Central memory CD8-positive, alpha-beta T cell (primary cell): ENCODE measurements around the gene FSIP1.

Source experiments
- ATAC-seq: fragments of 150-1000 bp; cut with Tn5 transposase; replicated peaks from 2 replicates; pipeline ENCODE4 v1.10.0; 2022; ENCODE audit warnings: mild to moderate bottlenecking, moderate FRiP score, moderate number of reproducible peaks; ENCODE audit not compliant: poor library complexity, severe bottlenecking; ENCODE audit errors: extremely low read depth
- DNase-seq, 2 donors: peaks; one replicate each; pipeline ENCODE4 v3.0.0; 2021; ENCODE audit warnings: low spot score in 2 of 2
- H3K27ac Mint-ChIP-seq: one replicate; pipeline ENCODE4 v1.8.0; 2022; ENCODE audit warnings: low read depth, mild to moderate bottlenecking, moderate library complexity, mixed read lengths
- H3K27me3 Mint-ChIP-seq: one replicate; pipeline ENCODE4 v1.8.0; 2022; ENCODE audit warnings: mixed read lengths
- H3K36me3 Mint-ChIP-seq: one replicate; pipeline ENCODE4 v1.8.0; 2022; ENCODE audit warnings: mild to moderate bottlenecking, moderate library complexity, mixed read lengths; ENCODE audit not compliant: insufficient read depth
- H3K4me1 Mint-ChIP-seq: one replicate; pipeline ENCODE4 v1.8.0; 2022; ENCODE audit warnings: mixed read lengths
- H3K4me3 Mint-ChIP-seq: one replicate; pipeline ENCODE4 v1.8.0; 2022; ENCODE audit warnings: mild to moderate bottlenecking, moderate library complexity, mixed read lengths
- H3K9me3 Mint-ChIP-seq: one replicate; pipeline ENCODE4 v1.8.0; 2022; ENCODE audit warnings: mixed read lengths

The FSIP1 gene

GRCh38 chr15:39658740-39659139, 123.9 kb downstream of the FSIP1 start:
- no peak for DNase-seq
- Mint-ChIP-seq H3K4me3 (no peak overlapping the region), H3K27me3 (no peaks in the 10 kb centered on the region), H3K27ac (no peak overlapping the region), H3K36me3 (no peaks in the 10 kb centered on the region), H3K9me3 (no peaks in the 10 kb centered on the region), H3K4me1 (no peaks in the 10 kb centered on the region)
- ATAC-seq: no peak

DNA sequence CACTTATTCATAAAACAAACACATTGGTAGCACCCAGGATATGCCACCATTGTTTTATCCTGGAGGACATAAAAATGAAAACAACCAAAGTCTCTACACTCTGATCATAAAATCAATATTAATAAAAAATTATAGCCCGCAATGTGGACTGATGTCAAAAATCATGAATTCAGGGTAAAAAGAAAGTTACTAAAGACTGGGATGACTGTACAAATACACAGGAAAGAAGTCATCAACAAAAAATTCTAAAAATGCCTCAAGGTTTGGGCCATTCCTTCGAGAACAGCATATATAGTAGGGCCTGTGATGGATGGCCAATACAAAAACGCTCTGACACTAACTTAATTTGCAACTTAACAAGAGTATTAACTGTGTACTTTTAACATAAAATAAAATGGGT, 125.0 kb downstream of the FSIP1 start:
- ATAC-seq: no peak
- DNase-seq: no peak
- Mint-ChIP-seq H3K4me3 (no peak overlapping the region), H3K4me1 (no peaks in the 10 kb centered on the region), H3K27me3 (no peaks in the 10 kb centered on the region), H3K9me3 (no peaks in the 10 kb centered on the region), H3K36me3 (no peaks in the 10 kb centered on the region), H3K27ac (no peak overlapping the region)

DNA sequence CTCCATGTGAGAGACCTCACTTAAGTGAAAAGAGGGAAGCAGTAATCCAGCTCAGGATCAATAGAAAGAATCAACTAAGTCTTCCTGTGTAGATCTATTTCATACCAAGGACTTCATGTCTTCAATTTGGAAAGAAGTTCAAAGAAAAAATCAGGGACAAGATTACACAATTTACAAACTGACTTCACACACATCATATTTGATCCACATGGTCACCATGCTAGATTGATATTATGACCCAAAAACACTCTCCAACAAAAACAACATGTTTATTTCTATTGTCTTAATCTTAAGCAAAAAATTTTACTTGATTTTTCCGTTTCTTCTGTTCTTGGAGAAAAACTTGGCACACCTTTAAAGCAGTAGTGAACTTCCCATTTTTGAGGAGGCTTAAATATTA, 125.5 kb downstream of the FSIP1 start:
- Mint-ChIP-seq H3K36me3 (no peaks in the 10 kb centered on the region), H3K4me1 (no peaks in the 10 kb centered on the region), H3K9me3 (no peaks in the 10 kb centered on the region), H3K27ac (no peak overlapping the region), H3K27me3 (no peaks in the 10 kb centered on the region), H3K4me3 (no peak overlapping the region)
- DNase-seq: no peak
- no peak for ATAC-seq

DNA sequence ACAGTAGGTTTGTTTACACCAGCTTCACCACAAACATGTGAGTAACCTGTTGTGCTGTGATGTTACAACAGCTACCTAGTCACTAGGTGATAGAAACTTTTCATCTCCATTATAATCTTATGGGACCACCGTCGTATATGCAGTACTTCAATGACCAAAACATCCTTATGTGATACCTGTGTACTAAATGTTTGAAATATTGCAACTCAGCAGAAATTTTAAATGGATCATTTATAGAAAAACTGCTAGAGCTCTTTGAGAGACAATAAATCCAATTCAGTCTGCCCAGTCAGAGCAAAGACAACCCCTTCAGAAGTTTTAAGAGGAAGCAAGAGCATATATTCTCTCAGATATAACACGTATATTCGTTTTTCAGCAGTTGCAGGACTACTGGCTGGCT, 128.3 kb downstream of the FSIP1 start:
- H3K36me3 Mint-ChIP-seq: no peaks in the 10 kb centered on the region
- no peak overlapping the region for H3K27ac Mint-ChIP-seq
- H3K4me1 Mint-ChIP-seq: no peaks in the 10 kb centered on the region
- H3K9me3 Mint-ChIP-seq: no peaks in the 10 kb centered on the region
- ATAC-seq (no peak), DNase-seq (no peak)
- H3K27me3 Mint-ChIP-seq: no peaks in the 10 kb centered on the region
- no peak overlapping the region for H3K4me3 Mint-ChIP-seq

DNA sequence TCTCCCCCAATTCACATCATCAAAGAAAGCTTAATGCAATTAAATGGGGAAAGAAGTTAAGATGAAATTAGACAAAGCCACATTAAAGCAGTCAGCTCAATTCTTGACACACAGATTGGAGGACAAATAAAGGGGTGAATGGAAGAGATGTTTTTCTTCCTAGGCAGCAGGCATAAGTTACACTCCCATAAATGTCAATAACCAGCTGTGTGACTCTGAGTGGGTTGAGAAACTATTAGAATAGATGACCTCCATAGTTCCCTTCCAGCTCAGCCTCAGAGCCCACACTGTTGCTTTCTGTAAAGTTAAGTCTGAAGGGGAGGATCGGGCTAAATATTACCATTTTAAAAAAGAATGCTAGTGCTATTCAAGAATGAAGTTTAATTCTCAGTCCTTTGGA, 130.8 kb downstream of the FSIP1 start:
- Mint-ChIP-seq H3K36me3 (peaks cover 1% of the 10 kb centered on the region), H3K9me3 (no peaks in the 10 kb centered on the region), H3K27me3 (no peaks in the 10 kb centered on the region), H3K4me1 (peaks cover 3% of the 10 kb centered on the region), H3K27ac (no peak overlapping the region), H3K4me3 (no peak overlapping the region)
- ATAC-seq: no peak
- no peak for DNase-seq

DNA sequence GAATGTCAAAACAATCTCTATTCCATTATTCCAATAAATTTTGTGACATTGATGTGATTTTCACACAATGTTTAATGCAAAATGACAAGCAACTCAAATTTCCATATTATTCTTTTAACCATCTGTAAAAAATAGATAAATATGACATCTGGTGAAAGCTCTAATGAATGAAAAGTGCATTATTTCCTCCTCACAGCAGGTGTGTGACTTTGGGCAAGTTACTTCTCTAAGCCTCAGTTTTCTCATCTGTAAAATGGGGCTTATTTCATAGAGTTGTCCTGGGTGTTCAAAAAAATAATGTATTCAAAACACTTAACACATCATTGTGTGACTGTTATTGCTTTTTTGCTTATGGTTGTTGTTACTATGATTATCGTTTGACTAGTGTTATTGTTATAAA, 131.3 kb downstream of the FSIP1 start:
- Mint-ChIP-seq H3K9me3 (no peaks in the 10 kb centered on the region), H3K27me3 (no peaks in the 10 kb centered on the region)

GRCh38 chr15:39649757-39650156, 132.9 kb downstream of the FSIP1 start:
- no peaks in the 10 kb centered on the region for H3K27me3 Mint-ChIP-seq
- peaks cover 6% of the 10 kb centered on the region for H3K4me1 Mint-ChIP-seq
- DNase-seq (no peak), ATAC-seq (no peak)
- no peak overlapping the region for H3K27ac Mint-ChIP-seq
- H3K4me3 Mint-ChIP-seq: no peak overlapping the region
- peaks cover 1% of the 10 kb centered on the region for H3K36me3 Mint-ChIP-seq
- no peaks in the 10 kb centered on the region for H3K9me3 Mint-ChIP-seq

More for the DNA sequence above, 131.3 kb downstream of the FSIP1 start:
- no peak overlapping the region for H3K4me3 Mint-ChIP-seq
- ATAC-seq: no peak
- no peak for DNase-seq
- H3K36me3 Mint-ChIP-seq: peaks cover 1% of the 10 kb centered on the region
- peaks cover 6% of the 10 kb centered on the region for H3K4me1 Mint-ChIP-seq
- no peak overlapping the region for H3K27ac Mint-ChIP-seq

DNA sequence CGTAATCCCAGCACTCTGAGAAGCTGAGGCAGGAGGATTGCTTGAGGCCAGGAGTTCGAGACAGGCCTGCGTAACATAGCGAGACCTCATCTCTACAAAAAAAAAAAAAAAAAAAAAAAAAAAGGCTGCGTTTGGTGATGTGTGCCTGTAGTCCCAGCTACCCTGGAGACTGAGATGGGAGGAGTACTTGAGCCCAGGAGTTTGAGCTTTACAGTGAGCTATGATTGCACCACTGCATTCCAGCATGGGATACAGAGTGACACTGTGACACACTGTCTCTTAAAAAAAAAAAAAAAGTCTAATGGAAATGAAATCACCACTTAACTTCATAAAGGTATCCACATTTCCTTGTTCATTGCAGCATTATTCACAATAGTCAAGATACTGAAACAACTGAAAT, 136.2 kb downstream of the FSIP1 start:
- Mint-ChIP-seq H3K9me3 (no peaks in the 10 kb centered on the region), H3K27me3 (no peaks in the 10 kb centered on the region), H3K4me3 (no peak overlapping the region), H3K27ac (no peak overlapping the region), H3K36me3 (peaks cover 1% of the 10 kb centered on the region), H3K4me1 (peaks cover 10% of the 10 kb centered on the region)
- no peak for ATAC-seq
- no peak for DNase-seq

DNA sequence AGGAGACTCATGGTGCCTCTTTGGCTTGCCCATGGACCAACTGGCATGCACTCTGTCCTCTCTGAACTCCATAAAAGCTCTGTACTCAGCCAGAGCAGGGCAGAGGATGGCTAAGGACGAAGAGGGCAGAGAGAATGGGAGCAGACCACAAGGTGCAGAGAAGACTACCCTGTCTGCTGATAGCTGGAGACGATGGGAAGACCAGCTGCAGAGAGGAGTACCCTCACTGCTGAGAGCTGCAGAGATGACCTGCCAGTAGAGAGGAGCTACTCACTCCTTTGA, 136.7 kb downstream of the FSIP1 start:
- ATAC-seq (no peak), DNase-seq (no peak)
- Mint-ChIP-seq H3K9me3 (no peaks in the 10 kb centered on the region), H3K27ac (no peak overlapping the region), H3K27me3 (no peaks in the 10 kb centered on the region), H3K4me1 (peaks cover 15% of the 10 kb centered on the region), H3K36me3 (peaks cover 1% of the 10 kb centered on the region), H3K4me3 (no peak overlapping the region)

GRCh38 chr15:39645138-39645975, 137.3 kb downstream of the FSIP1 start:
- H3K4me1 Mint-ChIP-seq: peaks cover 21% of the 10 kb centered on the region
- no peaks in the 10 kb centered on the region for H3K27me3 Mint-ChIP-seq
- no peaks in the 10 kb centered on the region for H3K9me3 Mint-ChIP-seq
- H3K4me3 Mint-ChIP-seq: no peak overlapping the region
- H3K27ac Mint-ChIP-seq: no peak overlapping the region
- DNase-seq: no peak
- no peak for ATAC-seq
- H3K36me3 Mint-ChIP-seq: peaks cover 1% of the 10 kb centered on the region

DNA sequence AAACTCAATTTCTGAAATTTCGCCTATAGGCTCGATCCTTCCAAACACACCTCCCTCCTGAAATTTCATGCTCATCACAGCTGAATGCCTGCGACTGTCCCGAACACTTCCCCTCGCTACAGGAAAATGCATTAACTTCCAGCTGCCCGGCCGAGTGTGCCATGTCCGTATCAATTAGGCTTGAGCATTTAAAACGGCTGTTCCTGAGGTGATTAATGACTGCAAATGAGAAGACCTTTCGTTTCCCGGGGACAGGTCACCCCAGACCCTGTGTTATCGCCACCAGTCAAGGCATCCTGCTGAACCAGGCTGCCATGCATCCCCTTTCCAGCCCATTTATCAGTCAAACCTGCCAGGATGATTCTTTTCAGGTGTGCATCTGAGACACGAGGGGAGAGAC, 138.5 kb downstream of the FSIP1 start:
- ATAC-seq: no peak
- Mint-ChIP-seq H3K27ac (no peak overlapping the region), H3K4me1 (peaks cover 27% of the 10 kb centered on the region)

GRCh38 chr15:39643727-39644126, 138.9 kb downstream of the FSIP1 start:
- H3K9me3 Mint-ChIP-seq: no peaks in the 10 kb centered on the region
- H3K4me1 Mint-ChIP-seq: peaks cover 27% of the 10 kb centered on the region
- H3K36me3 Mint-ChIP-seq: peaks cover 1% of the 10 kb centered on the region
- H3K4me3 Mint-ChIP-seq: no peak overlapping the region
- no peaks in the 10 kb centered on the region for H3K27me3 Mint-ChIP-seq
- ATAC-seq (no peak), DNase-seq (no peak)
- H3K27ac Mint-ChIP-seq: no peak overlapping the region

More for the DNA sequence above, 138.5 kb downstream of the FSIP1 start:
- DNase-seq: no peak
- Mint-ChIP-seq H3K9me3 (no peaks in the 10 kb centered on the region), H3K36me3 (peaks cover 1% of the 10 kb centered on the region), H3K4me3 (no peak overlapping the region), H3K27me3 (no peaks in the 10 kb centered on the region)

GRCh38 chr15:39642011-39642640, 140.5 kb downstream of the FSIP1 start:
- H3K4me3 Mint-ChIP-seq: peak overlapping the region; percentile 33
- H3K9me3 Mint-ChIP-seq: no peaks in the 10 kb centered on the region
- H3K36me3 Mint-ChIP-seq: no peaks in the 10 kb centered on the region
- ATAC-seq (peak; percentile 37), DNase-seq (no peak)
- peaks cover 27% of the 10 kb centered on the region for H3K4me1 Mint-ChIP-seq
- H3K27me3 Mint-ChIP-seq: no peaks in the 10 kb centered on the region
- H3K27ac Mint-ChIP-seq: peak overlapping the region; percentile 92
